ENCODE results near the gene CIBAR2.

The CIBAR2 gene

DNA sequence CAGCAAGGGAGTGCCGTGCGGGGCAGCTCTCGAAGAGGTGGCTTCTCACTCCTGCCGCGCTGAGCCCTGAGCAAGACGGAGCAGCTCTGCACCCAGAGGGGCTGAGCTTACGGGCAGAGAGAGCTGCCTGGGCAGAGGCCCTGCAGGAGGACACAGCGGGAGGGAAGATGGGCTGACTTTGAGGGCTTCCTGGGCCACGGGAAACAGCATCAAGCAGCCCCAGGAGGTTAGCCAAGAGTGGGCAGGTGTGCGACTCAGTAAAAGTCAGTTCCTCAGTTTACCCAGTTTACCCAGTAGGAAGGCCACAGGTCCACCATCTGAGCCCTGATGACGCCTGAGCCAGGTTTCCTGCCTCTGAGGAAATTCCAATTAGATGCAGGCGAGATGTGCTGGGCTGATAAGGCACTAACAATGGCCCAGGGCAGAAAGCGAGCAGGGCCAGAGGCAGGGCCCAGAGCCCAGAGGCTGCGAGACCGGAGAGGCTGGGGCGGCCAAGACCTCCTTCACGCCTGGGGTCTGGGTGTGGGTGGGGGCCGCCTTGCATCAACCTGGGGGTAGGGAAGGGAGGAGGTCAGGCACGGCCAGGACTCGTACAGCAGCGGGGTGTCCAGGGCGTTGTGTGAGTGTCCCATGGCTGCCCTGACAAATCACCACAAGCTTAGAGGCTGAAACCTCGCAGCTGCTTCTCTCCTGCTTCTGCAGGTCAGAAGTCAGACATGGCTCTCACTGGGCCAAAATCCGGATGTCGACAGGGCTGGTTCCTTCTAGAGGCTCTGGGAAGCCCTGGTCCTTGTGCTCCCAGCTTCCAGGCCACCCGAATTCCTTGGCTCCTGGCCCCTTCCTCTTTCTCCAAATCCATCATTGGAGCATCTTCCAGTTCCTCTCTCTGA lies 32.0 kb upstream of the CIBAR2 start:
- DNase-seq (ENCODE audit: low spot score): no peak

DNA sequence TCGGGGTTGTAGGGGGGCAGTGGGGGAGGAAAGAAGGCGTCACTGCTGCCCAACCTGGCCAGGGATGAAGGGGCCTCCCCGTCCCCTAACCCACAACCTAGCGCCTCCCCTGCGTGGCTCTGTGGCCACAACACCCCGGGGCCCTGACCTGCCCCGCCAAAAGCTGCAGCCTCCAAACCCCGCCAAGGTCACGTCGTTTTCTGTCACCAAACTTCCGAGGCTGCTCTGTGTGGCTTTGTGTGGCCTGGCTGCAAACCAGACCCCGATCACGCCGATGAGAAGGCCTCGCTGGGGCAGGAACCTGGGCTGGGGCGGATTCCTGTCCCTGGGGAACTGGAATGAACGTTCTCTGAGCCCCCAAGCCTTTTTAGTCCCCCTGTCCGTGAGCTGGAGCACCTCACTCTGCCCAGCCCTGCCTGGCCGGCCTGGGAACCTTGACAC lies 30.5 kb upstream of the CIBAR2 start:
- no peak for DNase-seq (ENCODE audit: low spot score)

DNA sequence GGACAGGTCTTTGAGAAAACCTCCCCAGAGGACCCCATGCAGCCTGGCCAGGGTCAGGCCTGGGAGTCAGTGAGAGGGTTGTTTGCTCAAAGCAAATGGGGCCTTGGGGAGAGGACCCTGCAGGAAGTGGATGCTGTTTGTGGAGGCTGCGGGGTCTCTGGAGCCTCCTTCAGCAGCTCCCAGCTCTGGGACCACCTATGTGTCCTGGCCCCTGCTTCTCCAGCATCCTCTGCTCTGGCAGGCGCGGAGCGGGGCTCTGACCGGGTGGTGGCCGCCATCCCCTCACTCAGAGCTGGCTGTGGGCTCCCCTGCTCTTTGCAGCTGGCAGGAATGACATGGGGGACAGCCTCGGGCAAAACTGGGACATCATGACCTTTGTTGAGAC lies 29.8 kb upstream of the CIBAR2 start:
- no peak for DNase-seq (ENCODE audit: low spot score)

DNA sequence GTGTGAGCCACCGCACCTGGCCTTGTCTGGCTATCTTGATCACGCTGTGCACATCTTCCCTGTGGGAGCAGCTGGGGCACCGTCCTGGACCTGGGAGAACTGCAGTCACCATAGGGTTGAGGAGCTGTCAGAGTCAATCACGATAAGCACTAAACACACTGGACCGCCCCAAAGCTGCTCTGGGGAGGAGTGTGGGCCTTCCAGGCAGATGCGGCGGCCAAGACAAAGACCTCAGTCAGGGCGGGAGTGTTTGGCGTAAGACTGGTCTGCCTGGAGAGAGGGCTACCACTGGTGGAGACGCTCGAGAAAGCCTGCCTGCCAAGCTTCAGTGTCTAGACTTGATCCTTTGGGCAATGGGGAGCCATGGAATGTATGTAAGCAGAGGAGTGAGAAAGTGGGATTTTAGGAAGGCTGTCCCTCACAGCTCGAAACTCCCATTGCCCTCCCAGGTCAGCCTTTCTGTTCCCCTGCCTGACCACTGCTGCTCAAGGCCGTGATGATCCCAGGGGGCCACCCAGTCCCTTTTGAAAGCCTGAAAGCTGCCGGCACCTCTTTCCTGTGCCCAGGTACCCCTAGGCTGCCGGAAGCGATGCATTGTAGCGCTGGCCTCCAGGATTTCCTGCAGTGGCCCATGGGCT lies 29.3 kb upstream of the CIBAR2 start:
- no peak for DNase-seq (ENCODE audit: low spot score)

DNA sequence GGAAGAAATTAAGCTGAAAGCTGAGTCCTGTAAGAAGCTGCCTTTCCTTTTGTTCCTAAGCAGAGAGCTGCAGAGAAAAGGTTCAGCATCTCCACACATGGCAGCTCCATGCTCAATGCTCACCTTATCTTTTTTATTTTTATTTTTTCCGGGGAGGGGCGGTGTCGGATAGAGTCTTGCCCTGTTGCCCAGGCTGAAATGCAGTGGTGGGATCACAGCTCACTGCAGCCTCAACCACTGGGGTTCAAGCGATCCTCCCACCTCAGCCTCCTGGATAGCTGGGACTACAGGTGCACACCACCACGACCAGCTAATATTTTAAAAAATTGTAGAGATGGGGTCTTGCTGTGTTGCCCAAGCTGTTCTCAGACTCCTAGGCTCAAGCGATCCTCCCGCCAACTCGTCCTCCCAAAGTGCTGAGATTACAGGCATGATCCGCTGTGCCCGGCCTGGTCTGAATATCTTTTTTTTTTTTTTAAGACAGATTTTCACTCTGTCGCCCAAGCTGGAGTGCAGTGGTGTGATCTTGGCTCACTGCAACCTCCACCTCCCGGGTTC lies 28.3 kb upstream of the CIBAR2 start:
- DNase-seq (ENCODE audit: low spot score): no peak

DNA sequence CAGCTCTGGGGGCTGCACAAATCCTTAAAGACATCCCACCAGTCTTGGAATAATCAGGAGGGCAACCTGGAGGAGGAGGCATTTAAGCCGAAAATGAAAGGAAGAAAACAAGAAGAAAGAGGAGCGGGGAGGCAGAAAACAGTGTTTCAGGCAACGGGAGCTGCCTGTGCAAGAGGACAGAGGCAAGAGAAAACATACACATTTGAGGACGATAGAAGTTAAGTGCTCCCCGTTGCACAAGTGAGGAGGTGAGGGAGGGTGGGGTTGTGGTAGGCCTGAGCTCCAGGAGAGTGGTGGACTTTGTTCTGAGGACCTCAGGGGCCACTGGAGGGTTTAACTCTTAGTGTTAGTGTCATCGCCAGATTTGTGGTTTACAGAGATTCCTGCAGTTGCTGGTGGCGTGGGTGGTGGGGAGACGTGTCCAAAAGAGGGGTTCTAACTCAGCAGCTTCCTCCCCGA lies 27.6 kb upstream of the CIBAR2 start:
- no peak for DNase-seq (ENCODE audit: low spot score)

DNA sequence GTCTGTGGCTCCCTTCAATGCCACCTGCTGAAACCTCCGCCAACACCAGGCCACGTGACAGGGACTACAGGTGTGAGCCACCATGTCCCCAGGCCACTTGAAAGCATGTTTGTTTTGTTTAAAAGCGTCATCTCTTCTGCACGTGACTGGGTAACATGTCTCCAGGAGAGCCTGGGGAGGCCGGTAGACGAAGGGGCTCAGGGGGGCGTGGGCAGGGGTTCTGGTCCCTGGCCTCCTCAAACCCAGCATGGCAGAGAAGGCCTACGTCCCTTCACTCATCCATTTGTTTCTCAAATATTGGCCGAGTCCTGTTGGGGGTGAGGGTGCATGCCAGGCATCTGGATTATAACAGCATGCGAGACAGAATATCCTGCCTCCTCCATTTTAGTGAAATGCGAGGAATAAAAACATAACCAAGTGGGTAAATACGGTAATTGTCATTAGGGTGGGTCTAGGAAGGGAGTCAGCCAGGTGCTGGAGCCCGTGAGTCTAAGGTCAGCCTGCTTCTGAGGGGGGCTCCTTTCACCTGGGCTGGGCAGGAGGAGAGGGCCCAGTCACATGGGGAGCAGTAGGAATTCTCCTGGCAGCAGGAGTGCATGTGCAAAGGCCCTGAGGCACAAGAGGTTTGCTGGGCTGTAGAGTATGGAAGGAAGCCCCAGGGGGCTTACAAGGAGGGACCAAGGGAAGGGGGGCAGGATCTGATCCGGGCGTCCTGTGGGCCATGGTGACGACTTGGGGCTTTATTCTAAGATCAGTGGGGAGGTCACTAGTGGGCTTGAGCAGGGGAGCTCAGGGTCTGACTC lies 26.8 kb upstream of the CIBAR2 start:
- no peak for DNase-seq (ENCODE audit: low spot score)

DNA sequence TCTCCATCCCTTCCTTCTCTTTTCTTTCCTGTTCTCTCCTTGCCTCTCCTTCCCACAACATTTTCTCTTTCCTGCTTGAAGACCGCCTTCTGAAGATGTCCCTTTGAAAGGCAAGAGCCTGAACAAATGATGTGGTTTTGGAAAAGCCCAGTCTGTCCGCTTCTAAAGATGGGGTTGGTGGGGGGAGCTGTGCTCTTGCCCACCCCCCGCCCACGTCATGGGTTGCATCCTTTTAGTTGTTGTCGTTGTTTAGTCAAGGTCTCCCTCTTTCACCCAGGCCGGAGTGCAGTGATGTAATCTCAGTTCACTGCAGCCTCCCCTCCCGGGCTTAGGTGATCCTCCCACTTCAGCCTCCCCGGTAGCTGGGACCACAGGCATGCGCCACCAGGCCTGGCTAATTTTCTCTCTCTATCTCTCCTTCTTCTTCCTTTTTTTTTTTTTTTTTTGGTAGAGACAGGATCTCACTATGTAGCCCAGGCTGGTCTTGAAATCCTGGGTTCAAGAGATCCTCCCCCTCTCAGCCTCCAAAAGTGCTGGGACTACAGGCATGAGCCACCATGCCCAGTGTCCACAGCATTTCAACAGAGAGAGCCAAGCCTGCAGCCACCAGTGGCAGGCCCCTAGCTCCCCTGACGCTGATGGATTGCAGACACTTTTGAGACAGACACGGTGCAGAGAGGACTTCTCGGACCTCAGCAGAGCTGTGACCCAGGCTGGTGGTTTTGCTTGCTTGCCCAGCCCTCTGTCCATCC lies 26.0 kb upstream of the CIBAR2 start:
- no peak for DNase-seq (ENCODE audit: low spot score)

DNA sequence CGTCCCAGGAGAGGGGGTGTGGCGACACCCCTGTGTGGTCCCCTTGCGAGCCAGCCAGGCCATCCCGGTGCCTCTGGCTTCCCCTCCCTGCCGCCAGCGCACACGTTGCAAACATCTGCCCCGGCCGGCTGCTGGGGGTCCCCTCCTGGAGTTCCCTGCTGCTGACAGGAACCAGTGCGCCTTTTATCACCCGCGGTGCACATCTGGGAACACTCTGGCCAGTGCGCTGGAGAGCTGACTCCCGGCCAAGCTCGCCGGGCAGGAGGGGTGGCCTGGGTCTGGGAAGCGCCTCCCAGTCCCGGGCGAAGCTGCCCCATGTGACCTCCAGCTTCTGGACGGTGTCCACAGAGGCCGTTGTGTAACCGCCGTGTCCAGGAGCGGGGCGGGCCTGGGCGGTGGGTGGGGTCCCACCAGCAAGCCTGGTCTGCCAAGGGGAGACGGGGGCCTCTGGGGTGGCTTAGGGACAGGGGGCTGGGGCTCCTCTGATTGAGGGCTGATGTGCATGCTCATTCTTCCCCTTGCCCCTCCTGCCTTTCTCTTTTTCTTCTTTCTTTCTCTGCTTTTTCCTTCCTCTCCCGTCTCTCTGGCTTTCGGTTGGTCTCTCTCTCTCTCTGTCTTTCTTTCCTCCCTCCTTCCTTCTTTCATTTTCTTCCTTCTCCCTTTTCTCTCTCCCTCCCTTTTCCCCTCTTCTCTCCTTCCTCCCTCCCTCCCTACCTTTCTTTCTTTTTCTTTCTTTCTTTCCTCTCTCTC lies 25.2 kb upstream of the CIBAR2 start:
- DNase-seq (ENCODE audit: low spot score): peak; percentile 97

DNA sequence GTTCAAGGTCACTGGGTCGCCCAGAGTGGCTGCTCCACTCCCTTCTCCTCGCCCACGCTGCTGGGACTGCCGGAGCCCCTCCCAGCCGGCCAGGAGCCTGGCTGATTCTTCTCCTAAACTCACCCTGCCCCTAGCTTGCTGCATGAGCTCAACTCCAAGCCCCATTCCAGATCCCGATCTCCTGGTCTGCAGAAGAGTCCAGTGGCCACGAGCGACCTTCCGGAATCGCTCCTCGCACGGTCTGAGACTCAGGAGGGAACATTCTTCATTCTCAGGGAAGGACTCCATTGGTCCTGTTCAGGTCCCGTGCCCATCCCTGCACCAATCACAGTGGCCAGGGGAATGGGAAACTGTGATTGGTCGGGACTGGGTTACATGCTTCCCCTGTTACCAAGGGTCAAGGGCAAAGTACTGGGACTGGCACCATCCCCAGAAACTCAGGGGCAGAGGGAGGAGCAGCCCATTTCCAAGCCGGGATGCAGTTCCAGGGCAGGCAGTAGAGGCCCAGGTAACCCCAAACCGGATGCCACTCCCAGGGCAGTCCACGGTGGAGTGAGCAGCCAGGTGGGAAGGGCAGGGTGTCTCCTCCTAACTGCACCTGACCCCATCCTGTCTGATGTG lies 24.5 kb upstream of the CIBAR2 start:
- peak; percentile 43 for DNase-seq (ENCODE audit: low spot score)

DNA sequence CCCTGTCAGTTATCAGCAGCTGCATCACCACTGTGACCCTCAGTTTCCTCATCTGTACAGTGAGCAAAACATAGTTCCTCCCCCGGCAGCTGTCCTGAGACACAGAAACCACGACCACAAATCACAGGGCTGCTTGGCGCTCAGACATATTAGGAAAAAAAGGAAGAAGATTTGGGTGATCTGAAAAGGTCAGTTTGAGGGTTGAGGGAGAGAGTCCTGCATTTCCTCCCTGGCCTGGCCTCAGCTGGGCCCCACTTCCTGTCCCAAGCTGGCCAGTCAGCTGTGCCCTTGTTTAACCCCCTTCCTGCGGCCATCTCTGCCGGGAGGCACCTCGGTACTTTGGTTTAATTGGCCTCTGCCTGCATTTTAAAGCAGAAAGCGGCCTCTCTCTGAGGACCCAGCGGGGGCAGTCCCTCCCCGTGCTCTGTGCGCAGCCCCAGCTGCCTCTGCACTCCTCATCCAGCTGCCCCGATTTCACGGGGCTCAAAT lies 24.0 kb upstream of the CIBAR2 start:
- DNase-seq (ENCODE audit: low spot score): no peak

DNA sequence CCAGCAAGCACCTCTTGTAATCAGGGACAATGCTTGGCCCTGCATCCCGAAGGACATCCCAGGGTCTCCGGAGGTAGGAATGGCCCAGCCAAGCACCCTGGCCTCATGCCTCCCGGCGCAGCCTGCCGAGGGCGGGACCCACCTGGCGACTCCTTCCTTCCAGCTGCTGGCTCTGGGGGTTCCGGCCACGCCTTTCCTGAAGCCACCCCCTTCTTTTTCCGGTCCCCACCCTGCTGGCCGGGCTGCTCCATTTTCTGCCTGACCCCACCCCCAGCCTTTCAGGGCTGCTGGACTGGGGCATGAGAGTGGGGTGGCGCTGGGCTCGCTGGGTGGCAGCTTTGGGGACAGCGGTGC lies 22.5 kb upstream of the CIBAR2 start:
- no peak for DNase-seq (ENCODE audit: low spot score)

DNA sequence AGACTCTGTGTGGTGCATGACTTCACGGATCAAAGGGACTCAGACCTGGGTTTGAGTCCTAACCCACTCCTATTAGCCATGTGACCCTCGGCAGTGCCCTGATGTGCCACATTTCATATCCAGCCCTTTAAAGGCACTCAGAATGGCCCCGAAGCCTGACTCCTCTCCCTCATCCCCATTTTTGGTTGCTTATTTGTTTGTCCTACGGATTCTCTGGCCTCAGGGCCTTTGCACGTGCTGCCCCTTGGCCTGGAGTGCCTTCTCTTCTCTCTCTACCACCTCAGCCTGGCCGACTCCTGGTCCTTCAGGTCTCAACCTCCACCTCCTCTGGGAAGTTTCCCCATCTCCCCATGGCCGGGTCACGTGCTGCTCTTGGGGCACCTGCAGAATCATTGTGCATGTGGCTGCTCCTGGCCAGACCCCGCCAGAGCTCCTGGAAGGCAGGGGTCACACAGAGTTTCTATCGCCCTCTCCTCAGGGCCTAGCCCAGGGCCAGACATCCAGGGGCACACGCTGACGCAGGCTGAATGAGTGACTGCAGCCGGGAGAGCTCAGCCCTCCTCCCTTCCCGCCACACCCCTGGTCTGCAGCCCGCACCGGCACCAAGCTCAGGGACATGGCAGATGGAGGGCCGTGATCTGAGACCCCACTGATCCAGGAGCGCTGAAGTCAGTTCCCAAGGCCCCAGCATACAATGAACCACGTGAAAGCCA lies 22.0 kb upstream of the CIBAR2 start:
- DNase-seq (ENCODE audit: low spot score): no peak

DNA sequence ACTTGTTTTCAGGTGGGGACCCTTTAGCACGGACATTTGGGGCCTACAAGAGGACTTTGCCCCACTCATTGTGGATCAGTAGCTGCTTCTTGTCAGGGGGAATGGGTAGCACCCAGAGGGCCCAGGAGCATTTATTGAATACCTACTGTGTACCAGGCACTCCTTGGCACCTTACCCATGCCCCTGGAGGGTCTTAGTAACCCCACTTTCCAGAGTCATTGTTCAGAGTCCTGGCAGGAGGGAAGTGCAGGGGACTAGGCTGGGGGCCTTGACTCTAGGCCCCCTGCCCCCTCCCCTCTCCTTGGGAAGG lies 21.0 kb upstream of the CIBAR2 start:
- DNase-seq (ENCODE audit: low spot score): no peak

DNA sequence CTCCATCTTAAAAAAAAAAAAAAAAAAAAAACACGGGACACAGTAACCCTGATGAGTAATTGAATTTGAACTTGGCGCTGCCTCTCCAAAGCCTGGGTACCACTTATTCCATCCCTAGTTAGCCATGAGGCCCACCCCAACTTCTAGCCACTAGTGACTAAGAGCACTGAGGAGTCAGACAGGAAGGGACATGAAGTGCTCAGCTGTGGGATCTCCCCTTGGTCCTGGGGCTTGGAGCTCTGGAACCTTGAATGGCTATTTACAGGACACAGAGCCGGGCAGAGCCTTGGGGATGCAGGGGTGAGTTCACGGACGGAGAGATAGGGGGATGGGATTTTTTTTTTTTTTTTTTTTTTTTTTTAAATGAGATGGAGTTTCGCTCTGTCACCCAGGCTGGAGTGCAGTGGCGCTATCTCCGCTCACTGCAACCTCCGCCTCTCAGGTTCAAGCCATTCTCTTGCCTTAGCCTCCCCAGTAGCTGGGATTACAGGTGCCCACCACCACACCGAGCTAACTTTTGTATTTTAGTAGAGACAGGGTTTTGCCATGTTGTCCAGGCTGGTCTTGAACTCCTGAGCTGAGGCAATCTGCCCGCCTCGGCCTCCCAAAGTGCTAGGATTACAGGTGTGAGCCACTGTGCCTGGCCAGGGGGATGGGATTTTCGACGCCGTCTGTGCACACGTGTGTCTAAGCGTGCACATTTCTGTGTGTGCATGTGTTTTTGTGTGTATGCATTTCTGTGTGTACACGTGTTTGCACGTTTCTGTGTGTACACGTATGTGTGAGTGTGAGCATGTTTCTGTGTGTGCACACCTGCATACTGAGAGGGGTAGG lies 20.4 kb upstream of the CIBAR2 start:
- DNase-seq (ENCODE audit: low spot score): no peak

DNA sequence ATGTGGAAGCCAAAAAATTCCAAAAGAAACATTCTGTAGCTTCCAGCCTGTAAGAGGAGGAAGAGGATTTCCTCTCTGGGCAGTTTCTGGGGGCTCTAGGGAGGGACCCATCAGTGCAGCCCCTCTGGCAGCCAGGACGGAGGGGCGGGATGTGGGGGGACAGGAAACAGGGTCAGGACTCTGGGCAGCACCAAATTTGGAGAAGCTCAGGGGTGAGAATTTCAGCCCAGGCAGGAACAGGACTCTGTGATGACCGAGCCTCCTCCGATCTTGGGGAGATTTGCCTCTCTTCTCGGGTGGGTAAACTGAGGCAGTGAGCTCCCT lies 18.4 kb upstream of the CIBAR2 start:
- DNase-seq (ENCODE audit: low spot score): no peak

DNA sequence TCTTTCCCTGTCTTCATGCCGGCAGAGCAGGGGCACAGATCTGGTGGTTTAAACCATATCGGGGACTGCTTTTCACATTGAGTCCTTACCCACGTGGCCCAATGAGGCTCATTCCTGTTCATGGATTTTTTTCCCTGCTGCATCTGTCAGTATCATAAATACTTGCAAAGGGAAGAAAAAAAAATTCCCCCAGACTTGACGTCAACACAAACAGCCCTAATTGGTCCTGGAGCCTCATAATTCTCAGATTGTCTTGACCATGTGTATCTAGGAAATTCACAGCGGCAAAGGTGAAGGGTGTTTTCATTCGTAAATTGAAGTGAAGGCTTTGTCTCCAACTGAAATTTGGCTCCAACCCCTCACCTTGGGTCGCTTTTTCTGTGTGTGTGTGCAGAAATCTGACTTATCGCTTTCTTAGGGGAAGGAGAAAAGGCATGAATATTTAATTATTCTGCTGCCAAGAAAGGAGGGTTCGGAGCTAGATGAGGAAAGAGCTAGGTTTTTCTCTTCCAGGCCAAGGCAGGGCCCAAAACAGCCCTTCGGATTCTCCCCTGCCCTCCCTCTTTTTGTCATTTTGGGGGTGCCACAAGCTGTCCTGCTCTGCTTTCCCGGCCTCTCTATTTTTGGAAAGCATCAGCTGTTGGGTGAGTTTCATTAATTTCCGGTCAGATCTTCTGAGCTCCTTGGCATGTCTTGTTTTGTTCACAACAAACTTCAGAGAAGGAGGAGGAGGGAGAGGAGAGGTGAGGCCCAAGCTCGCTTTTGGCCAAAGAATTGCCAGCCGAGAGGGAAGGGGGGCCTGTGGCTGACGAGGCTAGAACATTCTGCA lies 17.8 kb upstream of the CIBAR2 start:
- peak; percentile 70 for DNase-seq (ENCODE audit: low spot score)
